Measurements from ENCODE around the gene ZIC4. TPM values are rescaled to one million over a fixed set of nuclear protein-coding genes. Genes with fewer than 3 reads are reported as not detected.
A peak's percentile ranks its signal among the peaks of the same experiment; 100 is the strongest.

ZIC4 gene
- total and polyA plus RNA-seq, 10 donors, result not detected

GRCh38 chr3:147360051-147360439 lies 46.3 kb downstream of the ZIC4 start:
- Histone ChIP-seq H3K36me3 (no peaks in the 10 kb centered on the region), H3K27me3 (replicated peaks in 1 of 7) (peaks cover 8 to 95% (median 70%) of the 10 kb centered on the region in 7 donors), H3K9me3 (no peaks in the 10 kb centered on the region), H3K4me3 (no peak overlapping the region), H3K4me1 (no peaks in the 10 kb centered on the region), H3K27ac (no peak overlapping the region)
- intact Hi-C loops (cut with DNase I; ENCODE audit: low total_unique reads), result no loop called here
- no peak for DNase-seq
- WGBS, 5 donors, result 23 to 30% (median 27%) methylated on average over 5 of the region's 5 CpGs
- TF ChIP-seq CTCF (IDR thresholded peaks at IDR 0.05 in 8 of 11, conservative IDR thresholded peaks at IDR 0.05 in 3 of 11) (no peak), POLR2A (IDR thresholded peaks at IDR 0.05) (no peak), POLR2AphosphoS5 (IDR thresholded peaks at IDR 0.05) (no peak)

- peaks cover 8 to 95% (median 75%) of the 10 kb centered on the region in 7 donors for H3K27me3 ChIP-seq (replicated peaks in 1 of 7)
- H3K36me3 ChIP-seq, result no peaks in the 10 kb centered on the region
- intact Hi-C loops (cut with DNase I; ENCODE audit: low total_unique reads), result no loop called here
- 3 to 11% (median 7%) methylated on average over 45 of the region's 45 CpGs for WGBS, 5 donors
- H3K4me1 ChIP-seq, result no peaks in the 10 kb centered on the region
- peaks cover 0 to 3% (median 0%) of the 10 kb centered on the region in 8 donors for H3K9me3 ChIP-seq
- TF ChIP-seq CTCF (IDR thresholded peaks at IDR 0.05 in 8 of 11, conservative IDR thresholded peaks at IDR 0.05 in 3 of 11) (peak in 1 of 11 experiments; percentile 9), POLR2AphosphoS5 (IDR thresholded peaks at IDR 0.05) (no peak), POLR2A (IDR thresholded peaks at IDR 0.05) (no peak)
- H3K4me3 ChIP-seq, result no peak overlapping the region
- no peak overlapping the region for H3K27ac ChIP-seq
- DNase-seq, result no peak
Observed at GRCh38 chr3:147359177-147360050, 46.9 kb downstream of the ZIC4 start.

- TF ChIP-seq POLR2A (IDR thresholded peaks at IDR 0.05) (no peak), CTCF (IDR thresholded peaks at IDR 0.05 in 8 of 11, conservative IDR thresholded peaks at IDR 0.05 in 3 of 11) (no peak), POLR2AphosphoS5 (IDR thresholded peaks at IDR 0.05) (no peak)
- no peak for DNase-seq
- no peaks in the 10 kb centered on the region for H3K4me1 ChIP-seq
- intact Hi-C loops (cut with DNase I; ENCODE audit: low total_unique reads), result no loop called here
- H3K36me3 ChIP-seq, result no peaks in the 10 kb centered on the region
- H3K4me3 ChIP-seq, result no peak overlapping the region
- 4 to 14% (median 7%) methylated on average over 9 of the region's 9 CpGs for WGBS, 5 donors
- H3K9me3 ChIP-seq, result peaks cover 0 to 3% (median 0%) of the 10 kb centered on the region in 8 donors
- H3K27me3 ChIP-seq (replicated peaks in 1 of 7), result peaks cover 8 to 96% (median 82%) of the 10 kb centered on the region in 7 donors
- no peak overlapping the region for H3K27ac ChIP-seq
Observed at GRCh38 chr3:147358144-147358992, 48.0 kb downstream of the ZIC4 start.
